OCI-M1 (cell line): ENCODE results near the gene MTARC1.

ENCODE experiments used
- DNase-seq: peaks from one replicate; lab custom pipeline; 2025; lab: John Stamatoyannopoulos, UW

The MTARC1 gene

DNA sequence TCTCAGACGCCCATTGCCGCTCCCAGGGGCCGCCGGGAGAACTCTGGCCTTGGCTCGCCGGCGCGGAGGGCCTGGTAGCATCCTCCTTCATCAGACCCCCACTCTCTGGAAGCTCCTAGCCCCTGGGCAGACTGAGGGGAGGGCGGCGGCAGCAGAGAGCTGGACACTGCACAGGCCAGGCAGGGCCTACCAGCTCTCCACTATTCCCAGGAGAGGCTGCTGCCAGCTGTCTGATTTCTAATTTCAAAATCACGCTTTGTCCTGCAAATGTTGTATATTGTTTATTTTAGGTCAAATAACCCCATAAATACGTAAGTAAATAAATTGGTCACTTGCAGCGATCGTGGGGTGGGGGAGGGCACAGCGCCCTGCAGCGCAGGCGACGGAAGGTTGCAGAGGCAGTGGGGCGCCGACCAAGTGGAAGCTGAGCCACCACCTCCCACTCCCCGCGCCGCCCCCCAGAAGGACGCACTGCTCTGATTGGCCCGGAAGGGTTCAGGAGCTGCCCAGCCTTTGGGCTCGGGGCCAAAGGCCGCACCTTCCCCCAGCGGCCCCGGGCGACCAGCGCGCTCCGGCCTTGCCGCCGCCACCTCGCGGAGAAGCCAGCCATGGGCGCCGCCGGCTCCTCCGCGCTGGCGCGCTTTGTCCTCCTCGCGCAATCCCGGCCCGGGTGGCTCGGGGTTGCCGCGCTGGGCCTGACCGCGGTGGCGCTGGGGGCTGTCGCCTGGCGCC is at the start of gene MTARC1:
Gene MTARC1, plus strand, starts transcription at position 577 of the 732 bp plus-strand sequence. Its CDS starts 32 bp downstream, at position 609.
- no peak for DNase-seq

DNA sequence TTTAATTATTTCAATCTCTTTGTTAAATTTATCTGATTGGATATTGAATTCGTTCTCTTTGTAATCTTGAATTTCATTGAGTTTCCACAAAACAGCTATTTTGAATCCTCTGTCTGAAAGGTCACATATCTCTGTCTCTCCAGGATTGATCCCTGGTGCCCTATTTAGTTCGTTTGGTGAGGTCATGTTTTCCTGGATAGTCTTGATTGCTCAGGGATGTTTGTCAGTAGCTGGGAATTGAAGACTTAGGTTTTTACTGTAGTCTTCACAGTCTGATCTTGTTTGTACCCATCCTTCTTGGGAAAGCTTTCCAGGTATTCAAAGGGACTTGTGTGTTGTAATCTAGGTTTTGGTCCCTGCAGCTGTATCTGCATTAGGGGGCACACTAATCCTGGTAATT is 45.4 kb upstream of the MTARC1 start:
- no peak for DNase-seq

DNA sequence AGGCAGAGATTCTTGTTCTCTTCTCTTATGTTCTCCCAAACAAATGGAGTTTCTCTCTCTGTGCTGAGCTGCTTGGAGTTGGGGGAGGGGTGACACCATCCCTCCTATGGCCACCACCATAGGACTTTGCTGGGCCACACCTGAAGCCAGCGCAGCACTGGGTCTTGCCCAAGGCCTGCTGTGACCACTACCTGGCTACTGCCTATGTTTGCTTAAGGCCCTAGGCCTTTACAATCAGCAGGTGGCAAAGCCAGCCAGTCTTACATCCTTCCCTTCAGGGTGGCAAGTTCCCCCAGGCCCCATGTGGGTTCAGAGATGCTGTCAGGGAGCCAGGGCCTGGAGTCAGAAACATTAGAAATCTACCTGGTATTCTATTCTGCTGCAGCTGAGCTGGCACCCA is 44.9 kb upstream of the MTARC1 start:
- no peak for DNase-seq

DNA sequence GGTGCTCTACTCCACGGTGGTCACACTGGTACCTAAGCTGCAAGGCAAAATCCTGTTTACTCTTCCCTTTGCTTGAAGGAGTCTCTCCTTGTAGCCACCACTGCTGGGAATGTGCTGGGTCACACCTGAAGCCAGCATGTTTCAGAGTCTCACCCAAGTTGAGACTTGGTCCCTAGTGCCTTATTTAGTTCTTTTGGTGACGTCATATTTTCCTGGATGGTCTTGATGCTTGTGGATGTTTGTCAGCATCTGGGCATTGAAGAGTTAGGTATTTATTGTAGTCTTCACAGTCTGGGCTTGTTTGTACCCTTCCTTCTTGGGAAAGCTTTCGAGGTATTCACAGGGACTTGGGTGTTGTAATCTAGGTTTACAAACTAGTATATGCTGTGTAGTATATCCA is 44.2 kb upstream of the MTARC1 start:
- no peak for DNase-seq

DNA sequence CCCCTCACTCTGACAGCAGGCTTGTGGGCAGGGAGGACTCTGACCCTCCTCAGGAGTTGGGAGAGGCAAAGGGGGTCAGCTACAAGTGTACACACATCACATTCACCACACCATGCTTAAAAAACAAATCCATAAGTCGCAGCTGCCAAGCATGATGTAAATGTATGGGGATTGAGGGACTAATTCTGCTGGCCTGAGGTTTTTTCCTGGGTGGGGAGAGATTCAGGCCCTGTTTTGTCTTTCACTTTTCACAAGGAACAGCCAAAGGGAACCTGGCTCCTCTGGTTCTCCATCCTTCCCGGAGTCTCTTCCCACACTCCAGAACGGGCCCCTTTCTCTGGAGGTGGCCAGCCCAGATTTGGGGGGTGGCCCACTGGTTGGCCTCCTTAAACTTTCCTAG is 39.9 kb upstream of the MTARC1 start:
- DNase-seq: no peak

DNA sequence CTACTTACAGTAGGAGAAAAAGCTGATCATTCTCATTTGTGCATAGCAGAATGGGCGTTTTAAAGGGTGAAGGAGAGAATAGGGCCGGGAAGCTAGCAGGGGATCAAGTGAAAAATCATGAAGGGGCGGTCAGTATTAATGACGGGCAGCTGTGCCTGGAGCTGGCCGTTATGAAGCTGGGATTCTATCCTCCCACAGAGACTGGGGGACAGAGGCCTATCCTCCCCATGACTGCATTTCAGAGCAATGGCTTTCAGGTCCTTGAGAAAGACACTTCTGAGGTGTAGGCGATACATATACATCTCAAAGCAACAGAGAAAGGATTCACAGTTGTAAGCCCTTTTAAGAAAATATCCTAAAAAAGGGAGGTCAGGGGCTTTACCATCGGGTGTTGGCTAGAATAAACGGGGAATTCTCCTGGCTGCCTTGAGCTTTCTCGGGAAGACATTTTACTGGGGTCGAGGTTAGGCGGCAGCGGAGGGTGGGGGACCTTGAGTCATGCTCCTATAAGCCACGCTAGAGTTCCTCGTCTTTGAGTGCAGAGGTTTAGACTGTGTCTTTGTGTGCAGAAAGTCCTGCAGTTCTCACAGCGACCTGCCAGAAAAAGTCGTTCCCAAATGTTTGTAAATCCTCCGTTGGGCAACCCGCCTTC is 39.1 kb upstream of the MTARC1 start:
- no peak for DNase-seq

DNA sequence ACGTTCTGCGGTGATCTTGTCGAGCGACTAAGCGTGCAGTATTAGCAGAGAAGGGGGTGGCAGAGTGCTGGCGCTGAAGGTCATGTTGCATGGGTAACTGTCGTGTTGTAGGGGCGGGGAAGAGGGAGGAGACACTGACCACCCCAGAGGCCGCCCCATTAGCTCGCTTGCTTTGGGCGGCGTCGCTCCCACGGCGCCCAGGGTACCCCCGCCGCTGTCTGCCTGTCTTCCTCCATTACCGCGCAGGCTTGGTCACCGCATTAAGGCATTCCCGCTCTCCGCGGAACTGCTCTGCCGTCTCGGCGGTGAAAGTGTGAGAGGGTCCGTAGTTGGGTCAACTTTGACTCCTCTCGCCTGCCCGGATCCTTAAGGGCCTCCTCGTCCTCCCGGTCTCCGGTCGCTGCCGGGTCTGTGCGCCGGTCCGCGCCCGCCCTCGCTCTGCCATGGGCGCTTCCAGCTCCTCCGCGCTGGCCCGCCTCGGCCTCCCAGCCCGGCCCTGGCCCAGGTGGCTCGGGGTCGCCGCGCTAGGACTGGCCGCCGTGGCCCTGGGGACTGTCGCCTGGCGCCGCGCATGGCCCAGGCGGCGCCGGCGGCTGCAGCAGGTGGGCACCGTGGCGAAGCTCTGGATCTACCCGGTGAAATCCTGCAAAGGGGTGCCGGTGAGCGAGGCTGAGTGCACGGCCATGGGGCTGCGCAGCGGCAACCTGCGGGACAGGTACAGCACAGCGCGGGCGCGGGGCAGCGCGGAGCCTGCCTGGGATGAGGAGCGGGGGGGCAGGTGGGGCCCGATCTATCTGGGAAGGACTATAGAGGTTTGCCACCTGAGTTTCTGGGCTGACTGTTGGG is 38.4 kb upstream of the MTARC1 start, which contains the start of gene MTARC2:
Gene MTARC2, plus strand, starts transcription at position 234 of the 846 bp plus-strand sequence. Its CDS starts 210 bp downstream, at position 444.
- no peak for DNase-seq

DNA sequence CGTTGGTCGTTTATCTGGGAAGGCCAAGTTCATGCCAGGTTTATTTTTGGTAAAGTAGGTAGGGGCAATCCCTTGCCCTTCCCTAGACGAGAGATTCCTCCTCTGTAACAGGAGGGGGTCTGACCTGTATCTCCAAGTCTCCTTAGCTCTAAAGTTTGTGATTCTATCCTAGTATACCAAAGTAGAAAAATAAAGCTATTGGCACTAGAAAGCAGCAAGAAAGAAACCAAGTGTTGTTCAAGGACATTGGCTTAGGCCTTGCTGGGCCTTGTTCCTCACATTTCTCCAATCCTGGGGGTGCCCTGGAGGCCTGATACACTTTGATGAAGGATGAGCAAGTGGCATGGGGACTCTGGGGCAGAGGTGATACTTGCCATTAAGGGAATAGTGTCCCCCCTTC is 37.8 kb upstream of the MTARC1 start:
- no peak for DNase-seq

DNA sequence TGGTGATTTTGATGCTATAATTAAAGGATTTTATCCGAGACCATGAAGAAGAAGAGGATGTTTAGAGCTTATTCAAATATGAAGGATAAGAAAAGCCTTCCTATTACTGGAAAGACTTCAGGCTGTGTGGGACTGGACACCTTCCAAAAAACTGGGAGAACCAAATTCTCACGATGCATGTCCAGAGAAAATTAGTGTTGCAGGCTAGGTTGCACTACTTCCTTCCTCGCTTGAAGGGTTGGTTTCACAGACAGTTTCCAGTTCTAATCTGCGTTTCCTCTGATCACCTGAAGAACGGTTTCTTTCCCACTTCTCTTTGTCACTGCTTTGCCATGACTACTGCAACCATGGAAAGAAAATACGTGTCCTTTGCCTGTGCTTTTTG is 36.6 kb upstream of the MTARC1 start:
- no peak for DNase-seq

DNA sequence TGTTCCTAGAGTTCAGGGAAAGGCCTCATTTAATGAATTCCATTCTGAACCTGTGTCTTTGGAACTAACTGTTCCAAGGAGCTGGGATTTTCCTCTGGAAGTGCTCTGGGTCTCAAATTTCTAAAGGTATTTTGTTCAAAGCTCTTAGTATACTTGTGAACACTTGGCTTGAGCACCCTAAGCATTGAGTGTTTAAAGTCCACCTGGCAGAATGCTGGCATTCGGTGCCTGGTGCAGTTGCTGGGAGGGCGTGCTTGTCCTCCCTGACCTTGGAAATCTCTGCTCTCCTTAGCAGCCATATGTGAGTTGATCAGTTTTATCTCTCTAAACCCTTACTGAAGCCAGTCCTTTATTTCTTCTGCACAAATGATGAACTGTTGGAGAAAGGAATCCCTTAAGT is 35.6 kb upstream of the MTARC1 start:
- DNase-seq: no peak

DNA sequence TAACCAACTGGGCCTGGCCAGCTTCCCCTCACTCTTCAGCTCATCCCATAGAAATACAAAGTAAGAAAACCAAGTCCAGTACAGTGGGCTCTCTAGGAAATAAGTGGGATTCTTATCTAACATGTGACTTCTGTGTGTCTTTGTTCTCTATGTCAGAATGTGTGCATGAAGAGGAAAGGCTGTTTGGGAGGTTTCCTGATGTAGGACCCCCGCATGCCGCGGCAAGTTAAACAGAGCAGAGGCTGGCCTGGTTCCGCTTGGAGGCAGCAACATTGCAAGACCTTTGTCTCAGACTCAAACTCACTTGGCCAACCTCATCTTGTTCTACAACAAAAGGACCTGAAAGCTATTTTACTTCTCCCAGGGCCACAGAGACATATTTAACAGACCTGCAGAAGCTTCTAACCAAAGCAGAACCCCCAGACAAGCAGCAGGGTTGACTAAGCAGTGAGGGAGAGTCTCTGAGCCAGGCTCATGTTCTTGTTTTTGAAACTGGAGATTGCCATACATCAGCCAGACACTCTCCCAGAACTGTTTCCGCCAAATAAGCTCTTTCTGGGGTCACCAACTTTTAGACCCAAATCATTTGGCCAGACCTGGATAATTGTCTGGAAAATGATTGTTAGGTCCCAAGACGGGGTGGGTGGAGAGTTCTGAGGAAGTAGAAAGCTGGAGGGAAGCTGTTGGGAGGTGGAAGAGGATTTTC is 32.3 kb upstream of the MTARC1 start:
- no peak for DNase-seq

DNA sequence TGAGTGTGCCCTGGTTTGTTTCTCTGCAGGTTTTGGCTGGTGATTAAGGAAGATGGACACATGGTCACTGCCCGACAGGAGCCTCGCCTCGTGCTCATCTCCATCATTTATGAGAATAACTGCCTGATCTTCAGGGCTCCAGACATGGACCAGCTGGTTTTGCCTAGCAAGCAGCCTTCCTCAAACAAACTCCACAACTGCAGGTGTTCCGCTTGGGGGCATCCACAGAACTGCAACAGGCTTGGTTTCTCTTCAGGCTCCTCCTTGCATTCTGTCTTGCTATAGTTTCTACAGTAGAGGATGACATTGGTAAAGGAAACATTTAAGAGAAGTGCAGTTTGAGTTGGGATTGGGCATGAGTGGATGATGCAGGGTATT is 31.8 kb upstream of the MTARC1 start:
- no peak for DNase-seq

DNA sequence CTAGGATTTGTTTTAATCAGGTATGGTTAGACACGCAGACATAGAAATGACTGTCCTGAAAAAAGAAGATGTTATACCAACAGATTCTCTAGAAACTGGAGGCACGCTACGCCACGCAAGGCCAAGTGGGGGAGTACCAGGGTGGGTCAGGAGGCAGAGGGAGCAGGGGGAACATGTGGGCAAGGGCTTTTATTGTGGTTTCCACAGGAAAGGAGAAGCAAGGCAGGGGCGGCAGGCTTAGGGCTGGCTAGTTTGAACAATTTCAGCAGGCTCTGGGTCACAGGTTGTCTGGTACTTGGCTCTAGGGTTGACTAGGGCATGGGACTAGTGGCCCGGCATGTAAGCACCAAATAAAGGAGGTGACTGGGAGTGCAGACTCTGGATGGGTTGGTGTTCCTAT is 31.4 kb upstream of the MTARC1 start:
- DNase-seq: peak; percentile 39

DNA sequence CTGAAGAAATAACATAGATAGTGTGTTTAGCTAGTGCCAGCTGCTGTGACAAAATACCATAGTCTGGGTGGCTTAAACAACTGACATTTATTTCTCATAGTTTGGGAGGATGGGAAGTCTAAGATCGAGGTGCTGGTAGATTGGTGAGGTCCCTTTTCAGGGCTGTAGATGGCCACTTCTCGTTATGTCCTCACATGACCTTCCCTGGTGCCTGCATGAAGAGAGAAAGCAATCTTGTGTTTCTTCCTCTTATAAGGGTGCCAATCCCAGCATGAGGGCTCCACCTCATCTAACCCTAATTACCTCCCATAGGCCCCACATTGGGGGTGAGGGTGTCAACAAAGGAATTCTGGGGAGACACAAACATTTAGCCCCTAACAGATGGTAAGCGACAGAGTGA is 29.3 kb upstream of the MTARC1 start:
- no peak for DNase-seq

DNA sequence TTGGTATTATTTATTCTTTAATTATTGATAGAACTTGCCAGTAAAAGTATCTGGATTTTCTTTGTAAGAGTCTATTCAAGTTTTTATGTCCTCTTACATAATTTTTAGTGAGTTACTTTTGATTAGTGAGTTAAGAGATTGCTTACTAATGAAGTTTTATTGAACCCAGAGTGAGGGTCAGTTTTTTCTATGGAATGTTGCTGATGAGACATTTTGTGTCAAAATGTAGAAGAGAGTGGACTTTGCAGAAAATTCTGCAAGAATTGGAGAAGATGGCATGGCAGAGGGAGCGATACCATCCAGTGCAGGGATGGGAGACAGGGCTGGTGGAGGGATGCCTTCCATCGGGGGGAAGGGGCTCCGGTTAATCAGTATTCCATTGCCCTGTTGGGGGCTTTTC is 27.6 kb upstream of the MTARC1 start:
- no peak for DNase-seq

DNA sequence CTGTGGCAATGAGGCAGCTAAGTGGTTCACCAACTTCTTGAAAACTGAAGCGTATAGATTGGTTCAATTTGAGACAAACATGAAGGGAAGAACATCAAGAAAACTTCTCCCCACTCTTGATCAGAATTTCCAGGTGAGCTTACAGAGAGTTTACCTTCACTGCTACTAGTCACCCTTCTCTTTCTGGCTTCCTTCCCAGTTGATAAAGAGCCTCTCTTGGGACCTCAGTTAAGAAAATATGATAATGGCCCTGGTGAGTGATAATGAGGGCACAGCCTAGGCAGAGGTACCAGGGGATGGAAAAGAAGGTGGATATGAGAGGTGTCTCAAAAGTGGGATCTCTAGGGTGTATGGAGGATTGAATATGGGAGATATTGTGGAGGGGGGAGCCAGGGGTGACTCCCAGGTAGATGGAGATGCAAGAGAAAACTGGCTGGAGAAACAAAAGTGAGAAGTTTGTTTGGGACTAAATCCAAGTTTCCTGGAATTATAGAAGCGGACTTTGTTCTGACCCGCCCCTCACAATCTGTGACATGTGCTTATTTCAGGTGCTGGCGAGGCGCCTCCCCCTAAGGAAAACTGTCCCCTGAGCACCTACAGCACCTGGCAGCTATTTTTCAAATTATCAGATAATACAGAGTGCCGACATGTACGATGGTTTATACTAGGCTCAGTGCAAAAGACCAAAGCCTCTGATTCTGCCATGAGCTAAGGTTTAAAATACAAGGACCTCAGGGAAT is 24.9 kb upstream of the MTARC1 start:
- DNase-seq: no peak

DNA sequence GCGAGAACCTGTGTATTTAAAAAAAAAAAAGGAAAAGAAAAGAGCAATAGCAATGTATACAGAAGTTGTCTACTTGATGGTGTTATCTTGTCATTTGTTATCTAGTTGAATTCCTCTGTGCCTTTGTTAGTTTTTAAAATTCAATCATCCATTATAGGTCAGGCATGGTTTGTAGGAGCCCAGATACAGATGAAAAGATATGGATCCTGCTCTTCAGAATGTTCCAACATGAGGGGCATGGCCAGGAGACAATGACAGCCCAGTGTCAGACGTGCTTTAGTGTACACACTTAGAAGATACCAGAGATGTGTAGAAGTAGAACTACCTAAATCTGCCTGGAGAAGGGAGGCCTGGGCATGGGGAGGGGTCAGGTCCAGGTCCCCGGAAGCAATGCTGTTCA is 22.0 kb upstream of the MTARC1 start:
- DNase-seq: no peak

DNA sequence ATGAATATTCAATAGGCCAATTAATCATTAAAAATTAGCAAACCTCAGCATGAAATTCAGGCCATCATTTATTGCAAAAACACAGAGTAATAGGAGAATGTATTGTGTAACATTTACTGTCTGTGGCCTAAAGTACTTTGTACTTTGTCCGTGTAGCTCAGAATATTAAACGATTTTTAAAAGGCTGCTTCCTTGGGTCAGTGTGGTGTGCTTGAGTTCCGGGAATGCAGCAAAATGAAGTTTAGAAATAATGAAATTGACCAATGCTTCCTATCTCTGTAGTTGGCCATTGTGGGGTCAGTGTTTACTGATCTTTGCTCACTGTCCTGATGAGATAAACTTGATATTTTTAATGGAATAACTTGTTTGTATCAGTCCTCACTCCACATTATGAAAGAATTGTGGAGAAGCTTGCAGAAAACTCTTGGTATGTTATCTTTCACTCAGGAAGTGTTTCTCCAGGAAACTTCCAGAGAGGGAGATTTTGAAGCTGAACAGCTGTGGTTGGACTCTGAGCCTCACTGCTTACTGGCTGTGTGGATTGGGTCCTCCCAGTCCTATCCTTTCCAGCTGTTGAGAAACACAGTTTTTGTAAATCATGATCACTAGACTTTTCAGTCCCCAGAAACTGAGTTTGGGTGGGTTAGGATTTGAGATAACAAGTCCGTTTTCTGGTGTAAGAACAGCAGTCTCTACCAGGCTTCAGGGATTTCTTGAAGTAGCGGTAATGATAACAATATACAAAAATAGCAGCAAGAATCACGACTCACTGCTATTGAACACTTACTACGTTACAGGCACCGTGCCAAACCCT is 19.2 kb upstream of the MTARC1 start:
- peak; percentile 90 for DNase-seq

DNA sequence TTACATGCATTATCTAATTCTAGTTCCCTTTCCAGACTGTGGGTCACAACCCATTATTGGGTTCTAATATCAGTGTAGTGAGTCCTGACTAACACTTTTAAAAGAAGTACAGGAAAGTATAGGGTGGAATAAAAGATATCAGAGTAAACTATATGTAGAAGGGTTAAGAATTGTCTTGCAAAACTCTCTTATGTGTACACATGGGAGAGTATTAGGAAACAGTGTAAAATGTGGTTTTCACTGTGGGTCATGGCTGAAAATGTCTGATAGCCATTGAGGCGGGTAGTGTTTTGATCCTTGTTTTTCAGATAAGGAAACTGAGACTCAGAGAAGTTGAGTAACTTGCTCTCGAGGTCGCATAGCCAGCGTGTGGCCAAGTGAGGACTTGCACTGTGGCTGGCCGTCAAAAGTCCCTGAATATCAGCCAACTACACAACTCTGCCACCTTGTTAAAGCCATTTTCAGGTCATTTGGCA is 18.5 kb upstream of the MTARC1 start:
- DNase-seq: peak; percentile 90

DNA sequence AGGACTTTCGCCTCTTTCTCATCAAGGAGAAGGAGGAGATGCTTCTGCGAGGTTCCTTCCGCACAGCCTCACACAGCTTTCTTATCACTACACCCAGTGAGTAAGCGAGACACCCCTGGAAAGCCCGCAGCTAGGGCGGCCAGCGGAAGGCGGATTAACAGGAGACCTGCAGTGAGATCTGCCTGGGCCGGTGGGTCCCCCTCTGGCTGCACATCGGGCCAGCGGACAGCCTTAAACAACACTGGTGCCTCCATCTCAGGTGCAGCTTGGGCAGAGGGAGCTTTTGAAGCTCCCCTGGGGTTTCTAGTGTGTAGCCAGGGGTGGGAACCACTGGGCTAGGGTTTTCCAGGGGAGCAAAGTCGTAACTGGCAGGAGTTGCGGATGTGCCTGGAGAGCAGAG is 17.5 kb upstream of the MTARC1 start:
- DNase-seq: no peak
